Astrocyte (in vitro differentiated cells and primary cell): ENCODE results near the gene POU2AF3. TPM values are rescaled to one million over a fixed set of nuclear protein-coding genes. Genes with fewer than 3 reads are reported as not detected.
"Not testable (repeated sequence)": the region's sequence is repeated elsewhere in the genome, so short reads cannot be mapped to it uniquely, and the experiment has no call there.

Source experiments
- DNase-seq: peaks from one replicate; pipeline ENCODE4 v3.0.0-alpha.2; 2010; ENCODE audit warnings: low read depth
- FAIRE-seq: peaks from 2 replicates; lab custom pipeline; 2011; peaks lifted over from hg19 to GRCh38; lab: Jason Lieb, UNC
- H2AFZ ChIP-seq: 2 replicates; pipeline ENCODE4 v1.6.0; 2012; ENCODE audit warnings: low read depth, low read length, inconsistent platforms
- H3K27ac ChIP-seq: 2 replicates; pipeline ENCODE4 v1.5.1; 2011; ENCODE audit warnings: low read depth, low read length, inconsistent platforms
- H3K27me3 ChIP-seq: 2 replicates; pipeline ENCODE4 v1.6.0; 2011; ENCODE audit warnings: low read length, inconsistent platforms; ENCODE audit not compliant: insufficient read depth
- H3K36me3 ChIP-seq: 2 replicates; pipeline ENCODE4 v1.5.1; 2011; ENCODE audit warnings: low read length, inconsistent platforms; ENCODE audit not compliant: insufficient read depth
- H3K4me1 ChIP-seq: 2 replicates; pipeline ENCODE4 v1.5.1; 2011; ENCODE audit warnings: low read length, inconsistent platforms; ENCODE audit not compliant: insufficient read depth
- H3K4me2 ChIP-seq: 2 replicates; pipeline ENCODE4 v1.6.0; 2012; ENCODE audit warnings: low read length, inconsistent platforms
- H3K4me3 ChIP-seq: 2 replicates; pipeline ENCODE4 v1.5.1; 2011; ENCODE audit warnings: low read depth, mild to moderate bottlenecking, low read length, inconsistent platforms; ENCODE audit not compliant: insufficient read depth
- H3K79me2 ChIP-seq: 2 replicates; pipeline ENCODE4 v1.6.0; 2012; ENCODE audit warnings: mild to moderate bottlenecking, low read length, inconsistent platforms; ENCODE audit not compliant: insufficient read depth
- H3K9ac ChIP-seq: 2 replicates; pipeline ENCODE4 v1.6.0; 2012; ENCODE audit warnings: mild to moderate bottlenecking, low read length, inconsistent platforms
- H3K9me3 ChIP-seq: 2 replicates; pipeline ENCODE4 v1.5.1; 2012; ENCODE audit warnings: low read depth, mild to moderate bottlenecking, low read length, inconsistent platforms; ENCODE audit not compliant: insufficient read depth
- H4K20me1 ChIP-seq: 2 replicates; pipeline ENCODE4 v1.6.0; 2012; ENCODE audit warnings: low read length, inconsistent platforms; ENCODE audit not compliant: insufficient read depth
- H3K27ac Mint-ChIP-seq: one replicate; pipeline ENCODE4 v1.8.0; 2021; ENCODE audit warnings: mild to moderate bottlenecking, mixed read lengths; ENCODE audit not compliant: unreplicated experiment
- H3K27me3 Mint-ChIP-seq: one replicate; pipeline ENCODE4 v1.8.0; 2021; ENCODE audit warnings: low read depth, mixed read lengths; ENCODE audit not compliant: unreplicated experiment
- H3K36me3 Mint-ChIP-seq: one replicate; pipeline ENCODE4 v1.8.0; 2021; ENCODE audit warnings: low read depth, mixed read lengths; ENCODE audit not compliant: unreplicated experiment
- H3K4me1 Mint-ChIP-seq: one replicate; pipeline ENCODE4 v1.8.0; 2021; ENCODE audit warnings: low read depth, mixed read lengths; ENCODE audit not compliant: unreplicated experiment
- H3K4me3 Mint-ChIP-seq: one replicate; pipeline ENCODE4 v1.8.0; 2021; ENCODE audit warnings: mild to moderate bottlenecking, moderate library complexity, mixed read lengths; ENCODE audit not compliant: unreplicated experiment
- H3K9me3 Mint-ChIP-seq: one replicate; pipeline ENCODE4 v1.8.0; 2021; ENCODE audit warnings: mild to moderate bottlenecking, mixed read lengths; ENCODE audit not compliant: unreplicated experiment
- CTCF ChIP-seq: IDR thresholded peaks from 2 replicates; pipeline ENCODE4 v1.5.1; 2011; ENCODE audit warnings: low read depth, mild to moderate bottlenecking, inconsistent platforms, low read length, moderate library complexity; ENCODE audit not compliant: insufficient read depth
- EZH2 ChIP-seq: IDR thresholded peaks from 2 replicates; pipeline ENCODE4 v1.6.1; 2012; ENCODE audit warnings: mild to moderate bottlenecking, low read length, inconsistent platforms; ENCODE audit not compliant: insufficient read depth
- total RNA-seq: library from RNA; stranded (reverse); gene quantifications from 2 replicates; pipeline ENCODE4 v1.2.1, GENCODE V29; 2021

Gene POU2AF3
- total RNA-seq, 1 donor from 2014 or later: 0.27 TPM

- no peak for FAIRE-seq
- peak overlapping the region; percentile 49 for H3K27ac Mint-ChIP-seq
- TF ChIP-seq EZH2 (no peak), CTCF (no peak)
- no peaks in the 10 kb centered on the region for H3K4me1 Mint-ChIP-seq
- H3K4me1 ChIP-seq: no peaks in the 10 kb centered on the region
- H3K4me2 ChIP-seq: no peak overlapping the region
- no peaks in the 10 kb centered on the region for H3K79me2 ChIP-seq
- no peak overlapping the region for H3K27ac ChIP-seq
- no peak overlapping the region for H3K4me3 ChIP-seq
- H3K9me3 ChIP-seq: no peaks in the 10 kb centered on the region
- DNase-seq: no peak
- no peaks in the 10 kb centered on the region for H3K36me3 ChIP-seq
- H3K9ac ChIP-seq: no peak overlapping the region
- peaks cover 10% of the 10 kb centered on the region for H3K27me3 ChIP-seq
- no peaks in the 10 kb centered on the region for H3K9me3 Mint-ChIP-seq
- peaks cover 6% of the 10 kb centered on the region for H3K27me3 Mint-ChIP-seq
- no peak overlapping the region for H3K4me3 Mint-ChIP-seq
- no peak overlapping the region for H2AFZ ChIP-seq
- no peaks in the 10 kb centered on the region for H3K36me3 Mint-ChIP-seq
- H4K20me1 ChIP-seq: no peaks in the 10 kb centered on the region
These were observed 12.9 kb upstream of the POU2AF3 start for GRCh38 chr11:111285189-111286091.

- no peak for FAIRE-seq
- no peak for DNase-seq
- no peak for TF ChIP-seq EZH2
- TF ChIP-seq CTCF: no peak
- Histone ChIP-seq H3K4me2 (no peak overlapping the region), H3K9ac (no peak overlapping the region), H3K4me1 (no peaks in the 10 kb centered on the region), H3K9me3 (no peaks in the 10 kb centered on the region), H2AFZ (no peak overlapping the region), H3K27ac (no peak overlapping the region), H4K20me1 (no peaks in the 10 kb centered on the region), H3K36me3 (no peaks in the 10 kb centered on the region), H3K79me2 (no peaks in the 10 kb centered on the region), H3K4me3 (no peak overlapping the region), H3K27me3 (peaks cover 3% of the 10 kb centered on the region)
- H3K27me3 Mint-ChIP-seq: peaks cover 9% of the 10 kb centered on the region
- no peaks in the 10 kb centered on the region for H3K4me1 Mint-ChIP-seq
- no peak overlapping the region for H3K27ac Mint-ChIP-seq
- no peaks in the 10 kb centered on the region for H3K9me3 Mint-ChIP-seq
- H3K4me3 Mint-ChIP-seq: no peak overlapping the region
- no peaks in the 10 kb centered on the region for H3K36me3 Mint-ChIP-seq
These were observed 6.6 kb upstream of the POU2AF3 start for GRCh38 chr11:111291764-111292163.

- not testable (repeated sequence) for H3K27ac ChIP-seq, H3K4me3 Mint-ChIP-seq, FAIRE-seq, H3K9ac ChIP-seq, H3K4me1 ChIP-seq, H3K27me3 ChIP-seq, H3K4me1 Mint-ChIP-seq, DNase-seq, H3K27ac Mint-ChIP-seq, H2AFZ ChIP-seq, H3K9me3 Mint-ChIP-seq, H4K20me1 ChIP-seq, H3K36me3 ChIP-seq, H3K4me3 ChIP-seq, H3K4me2 ChIP-seq, H3K36me3 Mint-ChIP-seq, H3K9me3 ChIP-seq, H3K79me2 ChIP-seq
- peaks cover 14% of the 10 kb centered on the region for H3K27me3 Mint-ChIP-seq
These were observed 5.9 kb upstream of the POU2AF3 start for GRCh38 chr11:111292408-111292807.
